Activated CD8-positive, alpha-beta memory T cell treated with anti-CD3 and anti-CD28 coated beads for 1 hour (primary cell): Measurements from ENCODE around the gene TRMT6.

Experiments used
- DNase-seq, 2 donors: peaks; one replicate each; pipeline ENCODE4 v3.0.0-alpha.2; 2020; ENCODE audit warnings: low read depth in 1 of 2; ENCODE audit errors: extremely low read depth in 1 of 2

Gene TRMT6, protein sequence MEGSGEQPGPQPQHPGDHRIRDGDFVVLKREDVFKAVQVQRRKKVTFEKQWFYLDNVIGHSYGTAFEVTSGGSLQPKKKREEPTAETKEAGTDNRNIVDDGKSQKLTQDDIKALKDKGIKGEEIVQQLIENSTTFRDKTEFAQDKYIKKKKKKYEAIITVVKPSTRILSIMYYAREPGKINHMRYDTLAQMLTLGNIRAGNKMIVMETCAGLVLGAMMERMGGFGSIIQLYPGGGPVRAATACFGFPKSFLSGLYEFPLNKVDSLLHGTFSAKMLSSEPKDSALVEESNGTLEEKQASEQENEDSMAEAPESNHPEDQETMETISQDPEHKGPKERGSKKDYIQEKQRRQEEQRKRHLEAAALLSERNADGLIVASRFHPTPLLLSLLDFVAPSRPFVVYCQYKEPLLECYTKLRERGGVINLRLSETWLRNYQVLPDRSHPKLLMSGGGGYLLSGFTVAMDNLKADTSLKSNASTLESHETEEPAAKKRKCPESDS

GRCh38 chr20:5950271-5951031, at the start of gene TRMT6, which contains the start of gene MCM8:
TRMT6 (minus strand) TSS chr20:5950533; CDS start chr20:5950405, 128 bp downstream.
MCM8 (plus strand) TSS chr20:5950652; CDS start chr20:5952016, 1,364 bp downstream.
- peak; percentile 88 to 91 for DNase-seq

- DNase-seq = no peak
Measured at GRCh38 chr20:5999783-6000182, 49.5 kb upstream of the TRMT6 start.

DNA sequence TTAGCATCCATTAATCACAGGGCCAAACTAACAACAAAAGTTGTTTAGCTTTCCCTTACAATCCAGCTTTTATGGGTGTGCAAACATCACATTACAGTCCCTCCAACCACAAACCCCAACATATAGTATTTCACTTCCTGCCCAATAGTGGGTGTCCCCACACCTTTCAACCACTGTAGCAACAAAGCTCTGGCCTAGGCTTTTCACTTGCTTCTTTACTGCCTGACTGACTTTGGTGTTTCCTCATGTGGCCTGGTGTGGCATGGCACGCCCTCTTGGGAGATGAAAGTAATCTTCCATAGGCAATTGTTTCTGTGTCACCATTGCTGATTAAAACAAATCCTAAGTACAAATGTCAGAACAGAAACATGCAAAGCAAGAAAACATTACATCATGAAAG, 46.4 kb upstream of the TRMT6 start:
- DNase-seq = no peak

- DNase-seq = no peak
Measured at GRCh38 chr20:5991623-5992441, 41.5 kb upstream of the TRMT6 start.

- DNase-seq = no peak
Measured at GRCh38 chr20:5990946-5991345, 40.6 kb upstream of the TRMT6 start.

GRCh38 chr20:5989539-5989938, 39.2 kb upstream of the TRMT6 start:
- DNase-seq = no peak

DNA sequence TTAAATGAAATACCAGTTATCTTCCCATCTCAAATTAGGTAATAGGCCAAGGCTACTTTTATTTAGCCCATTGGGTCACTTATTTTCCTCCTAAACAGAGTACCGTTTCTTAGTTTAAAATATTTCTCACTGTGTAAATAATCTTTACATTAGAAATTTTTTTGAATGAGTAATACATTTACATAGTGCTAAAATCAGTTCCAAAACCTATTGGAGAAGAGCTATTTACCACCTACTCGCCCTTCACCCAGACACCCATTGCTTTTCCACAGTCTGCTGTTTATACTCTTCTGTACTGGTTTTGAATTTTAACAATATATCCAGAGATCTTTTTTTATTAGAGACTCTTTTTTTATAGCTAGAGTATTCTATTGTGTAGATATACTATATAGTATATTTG, 37.0 kb upstream of the TRMT6 start:
- DNase-seq = no peak

GRCh38 chr20:5980720-5981538, 30.6 kb upstream of the TRMT6 start:
- DNase-seq = no peak

- no peak for DNase-seq
Measured at GRCh38 chr20:5979801-5980200, 29.5 kb upstream of the TRMT6 start.

- DNase-seq = no peak
Measured at GRCh38 chr20:5977975-5978374, 27.6 kb upstream of the TRMT6 start.

- no peak for DNase-seq
Measured at GRCh38 chr20:5977223-5977622, 26.9 kb upstream of the TRMT6 start.

DNA sequence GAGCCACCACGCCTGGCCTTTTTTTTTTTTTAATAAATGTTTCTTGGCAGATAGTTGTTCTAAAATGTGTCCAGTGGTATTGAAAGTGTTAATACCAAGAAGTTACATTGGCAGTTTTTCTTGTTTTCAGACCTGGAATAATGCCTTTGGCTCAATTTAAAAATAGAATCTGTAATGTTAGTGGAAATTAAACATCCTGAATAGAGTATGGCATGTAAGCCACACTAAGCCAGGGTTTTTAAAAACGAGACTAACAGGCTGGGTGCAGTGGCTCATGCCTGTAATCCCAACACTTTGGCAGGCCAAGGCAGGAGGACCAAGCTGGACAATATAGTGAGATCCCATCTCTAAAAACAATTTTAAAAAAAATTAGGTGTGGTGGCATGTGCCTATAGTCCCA, 25.4 kb upstream of the TRMT6 start:
- DNase-seq = no peak

DNA sequence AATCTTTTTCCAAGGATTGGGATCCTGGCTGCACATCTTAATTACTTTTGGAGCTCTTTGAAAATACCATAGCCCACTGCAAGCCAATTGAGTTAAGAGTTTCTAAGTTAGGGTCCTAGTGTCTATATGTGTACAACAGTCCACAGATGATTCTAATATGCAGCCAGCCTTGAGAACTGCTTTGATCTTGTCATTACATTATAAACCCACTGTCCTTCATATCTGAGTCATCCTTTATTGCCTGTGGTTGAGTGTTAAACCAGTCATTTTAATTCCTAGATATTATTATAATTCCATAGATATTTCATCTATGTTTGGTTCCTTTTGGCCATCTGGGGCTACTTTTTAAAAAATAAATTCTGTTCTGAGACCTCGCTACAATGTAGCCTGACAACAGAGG, 24.2 kb upstream of the TRMT6 start:
- DNase-seq = no peak

GRCh38 chr20:5973971-5974370, 23.6 kb upstream of the TRMT6 start:
- DNase-seq = no peak

GRCh38 chr20:5973172-5973571, 22.8 kb upstream of the TRMT6 start:
- no peak for DNase-seq

- DNase-seq = no peak
Measured at GRCh38 chr20:5971203-5971602, 20.9 kb upstream of the TRMT6 start.

DNA sequence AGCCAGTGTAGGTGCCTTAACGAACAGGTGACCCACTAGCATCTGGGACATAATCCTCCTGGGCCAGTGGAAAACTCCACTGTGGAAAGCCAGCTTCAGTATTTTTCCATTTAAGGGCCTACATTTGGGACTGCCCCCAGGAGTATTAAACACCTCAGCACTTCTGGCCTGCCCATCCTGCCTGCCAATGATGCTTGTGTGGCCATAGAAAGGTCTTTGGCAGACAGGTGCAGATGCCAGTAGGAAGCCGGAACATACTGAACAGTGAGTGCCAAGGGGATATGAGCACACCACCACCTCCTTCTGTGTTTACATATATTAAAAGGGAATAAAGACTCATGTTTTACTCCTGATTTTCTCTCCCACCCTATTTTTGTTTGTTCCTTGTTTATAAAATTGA, 20.0 kb upstream of the TRMT6 start:
- DNase-seq = no peak

- DNase-seq = no peak
Measured at GRCh38 chr20:5969940-5970339, 19.6 kb upstream of the TRMT6 start.

GRCh38 chr20:5969348-5969935, 19.1 kb upstream of the TRMT6 start:
- DNase-seq = no peak

GRCh38 chr20:5968462-5968861, 18.1 kb upstream of the TRMT6 start:
- DNase-seq = no peak
